HepG2 (cell line): Measurements from ENCODE around the gene PPP1R8. TPM values are rescaled to one million over a fixed set of nuclear protein-coding genes. Genes with fewer than 3 reads are reported as not detected.

Experiments
- ATAC-seq: fragments of 200-7000 bp; cut with Tn5 transposase; 3 replicates; pipeline ENCODE4 v1.9.1; 2020; ENCODE audit warnings: mild to moderate bottlenecking, moderate library complexity
- BruUV-seq: library from RNA; stranded (reverse); fragments of 400-500 nt; replicated peaks from 2 replicates; lab custom pipeline; 2021; lab: Mats Ljungman, UMichigan
- CTCF ChIA-PET: fragments of 300-600 bp; formaldehyde crosslinking; extraction: SDS; loops from one replicate; lab custom pipeline; 2021; ENCODE audit warnings: low total read pairs, inconsistent platforms, low intra/inter-chr PET ratio; lab: Yijun Ruan, JAX
- POLR2A ChIA-PET: fragments of 350-600 bp; sonication (Branson Sonifier 250); formaldehyde crosslinking; loops from one replicate; lab custom pipeline; 2020; ENCODE audit warnings: antibody characterized with exemption, inconsistent platforms; lab: Yijun Ruan, JAX
- DNase-seq: peaks from one replicate; pipeline ENCODE4 v3.0.0-alpha.2; 2015; ENCODE audit warnings: low spot score
- FAIRE-seq: peaks from 3 replicates; lab custom pipeline; 2011; peaks lifted over from hg19 to GRCh38; lab: Jason Lieb, UNC
- H2AFZ ChIP-seq: one replicate; pipeline ENCODE4 v1.6.1; 2011; ENCODE audit warnings: low read length, inconsistent platforms
- H3K27ac ChIP-seq: fragments of 300-600 bp; 3 replicates; pipeline ENCODE4 v1.8.0; 2011; ENCODE audit warnings: mixed run types, mild to moderate bottlenecking, mixed read lengths, low read length, inconsistent platforms; ENCODE audit not compliant: insufficient read depth; ENCODE audit errors: extremely low read length
- H3K27me3 ChIP-seq, 2 experiments: fragments of 200-600 bp in 1 of 2; 2 replicates in 1 of 2; 3 replicates in 1 of 2; pipeline versions ENCODE4 v1.6.0 to v1.8.0; 2011; ENCODE audit warnings: low read length in 2 of 2, mild to moderate bottlenecking in 2 of 2, moderate library complexity in 2 of 2, inconsistent platforms in 1 of 2; ENCODE audit not compliant: insufficient read depth in 2 of 2, control insufficient read depth in 1 of 2
- H3K36me3 ChIP-seq, 2 experiments: fragments of 200-600 bp in 1 of 2; replicated peaks in 1 of 2; 2 replicates in 1 of 2; 3 replicates in 1 of 2; pipeline versions ENCODE4 v1.5.1 to v1.8.0; 2011; ENCODE audit warnings: low read length in 2 of 2, inconsistent platforms in 1 of 2; ENCODE audit not compliant: insufficient read depth in 2 of 2, control insufficient read depth in 1 of 2
- H3K4me1 ChIP-seq: 2 replicates; pipeline ENCODE4 v1.5.1; 2012; ENCODE audit warnings: low read length, inconsistent platforms; ENCODE audit not compliant: insufficient read depth
- H3K4me2 ChIP-seq: 2 replicates; pipeline ENCODE4 v1.6.0; 2011; ENCODE audit warnings: low read depth, low read length, inconsistent platforms
- H3K4me3 ChIP-seq, 3 experiments: fragments of 200-600 bp in 1 of 3; sonication (generic), shearing (Covaris generic) in 1 of 3; replicated peaks in 1 of 3; 2 replicates each; pipeline ENCODE4 v1.5.1; 2011 to 2016; ENCODE audit warnings: low read length in 3 of 3, inconsistent platforms in 2 of 3, low read depth in 2 of 3, mild to moderate bottlenecking in 2 of 3, control low read depth in 1 of 3, mixed read lengths in 1 of 3; ENCODE audit not compliant: insufficient read depth in 1 of 3
- H3K79me2 ChIP-seq: one replicate; pipeline ENCODE4 v1.6.1; 2011; ENCODE audit warnings: low read length, inconsistent platforms; ENCODE audit not compliant: insufficient read depth
- H3K9ac ChIP-seq: 2 replicates; pipeline ENCODE4 v1.6.0; 2011; ENCODE audit warnings: mild to moderate bottlenecking, low read depth, low read length, inconsistent platforms; ENCODE audit not compliant: insufficient read depth
- H3K9me3 ChIP-seq: 2 replicates; pipeline ENCODE4 v1.5.1; 2012; ENCODE audit warnings: mild to moderate bottlenecking, low read length
- H4K20me1 ChIP-seq: 2 replicates; pipeline ENCODE4 v1.6.0; 2011; ENCODE audit warnings: inconsistent platforms, mild to moderate bottlenecking, low read length, moderate library complexity; ENCODE audit not compliant: insufficient read depth
- CBX1 ChIP-seq: IDR thresholded peaks from one replicate; pipeline ENCODE4 v1.6.1; 2016; ENCODE audit warnings: antibody characterized with exemption, low read depth
- MEF2D ChIP-seq: sonication (generic); formaldehyde crosslinking; IDR thresholded peaks from 2 replicates; pipeline ENCODE4 v1.5.1; 2020; ENCODE audit warnings: mild to moderate bottlenecking, missing genetic modification reagents
- MYPOP ChIP-seq: sonication (generic); formaldehyde crosslinking; IDR thresholded peaks from 2 replicates; pipeline ENCODE4 v1.8.1; 2023; ENCODE audit warnings: mild to moderate bottlenecking, moderate library complexity, missing genetic modification reagents
- NFATC3 ChIP-seq: sonication (generic); formaldehyde crosslinking; IDR thresholded peaks from 2 replicates; pipeline ENCODE4 v1.5.1; 2020; ENCODE audit warnings: mild to moderate bottlenecking, missing genetic modification reagents
- SRY ChIP-seq: sonication (generic); formaldehyde crosslinking; IDR thresholded peaks from 2 replicates; pipeline ENCODE4 v1.8.0; 2022; ENCODE audit warnings: mild to moderate bottlenecking, missing genetic modification reagents
- ZBTB10 ChIP-seq: sonication (generic); formaldehyde crosslinking; IDR thresholded peaks from 2 replicates; pipeline ENCODE4 v1.4.0; 2020; ENCODE audit warnings: missing genetic modification reagents, borderline replicate concordance
- ZNF263 ChIP-seq: sonication (generic); formaldehyde crosslinking; IDR thresholded peaks from 2 replicates; pipeline ENCODE4 v1.4.0; 2020; ENCODE audit warnings: missing genetic modification reagents
- ZNF629 ChIP-seq: sonication (generic); formaldehyde crosslinking; conservative IDR thresholded peaks from 2 replicates; pipeline ENCODE4 v1.5.0; 2020; ENCODE audit warnings: missing genetic modification reagents
- ZNF850 ChIP-seq: sonication (generic); formaldehyde crosslinking; conservative IDR thresholded peaks from 2 replicates; pipeline ENCODE4 v1.9.0; 2021; ENCODE audit warnings: mild to moderate bottlenecking, missing genetic modification reagents
- ZSCAN9 ChIP-seq: IDR thresholded peaks from 2 replicates; pipeline ENCODE4 v1.6.1; 2016; ENCODE audit warnings: borderline replicate concordance
- WGBS: methylation state at CpG from one replicate; pipeline ENCODE4 v1.1.6; 2017; ENCODE audit warnings: low lambda C conversion rate; 5-methylcytosine and 5-hydroxymethylcytosine counted together
- in situ Hi-C: cut with HindIII; loops from 2 replicates; pipeline ENCODE4 v1.10.0; 2017; ENCODE audit warnings: low pct_unique_long_range_greater_than_20kb; ENCODE audit not compliant: extremely low pct_ligation_motif_present
- intact Hi-C: fragments of 100-400 bp; cut with micrococcal nuclease; formaldehyde crosslinking; loops from one replicate; pipeline ENCODE4 v1.10.0; 2022; ENCODE audit not compliant: unreplicated experiment
- polyA plus RNA-seq, 8 experiments: library from polyadenylated mRNA; depleted of rRNA in 3 of 8; stranded (reverse) in 7 of 8; unstranded in 1 of 8; fragments of >200 nt; fragmentation: Illumina TruSeq in 4 of 8; extraction: Trizol in 4 of 8; gene quantifications; 2 replicates each; pipeline versions ENCODE4 v1.2.1 to v1.2.3, GENCODE V29; 2011 to 2016; ENCODE audit warnings: low read depth in 4 of 8, missing spikeins in 1 of 8, mixed read lengths in 1 of 8; ENCODE audit not compliant: insufficient read depth in 1 of 8
- total RNA-seq, 5 experiments: library from RNA; depleted of rRNA; stranded (reverse); fragments of >200 nt; fragmentation: Illumina TruSeq; extraction: Trizol; gene quantifications; 2 replicates each; pipeline ENCODE4 v1.2.3, GENCODE V29; 2016; ENCODE audit warnings: low read depth in 1 of 5
- TF ChIP-seq, protein P1 (sequence below): sonication (generic); formaldehyde crosslinking; IDR thresholded peaks from 2 replicates; pipeline ENCODE4 v1.4.0; 2020; ENCODE audit warnings: mild to moderate bottlenecking, low read depth, missing genetic modification reagents
- TF ChIP-seq, protein P2 (sequence below): IDR thresholded peaks from 2 replicates; pipeline ENCODE4 v1.6.1; 2016

The PPP1R8 gene
- total and polyA plus RNA-seq, 2 of the 13 experiments (the other 11 are each of a cell fraction or from before 2014, with no cell fraction given) = 38.3 to 62.2 TPM

- DNase-seq = no peak
- H3K9me3 ChIP-seq = no peaks in the 10 kb centered on the region
- no peaks in the 10 kb centered on the region for H4K20me1 ChIP-seq
- POLR2A ChIA-PET = no interaction called here
- no TSS peak for BruUV-seq
- no peak overlapping the region for H3K4me2 ChIP-seq
- no peak for FAIRE-seq
- peaks cover 2 to 46% of the 10 kb centered on the region in 2 experiments for H3K36me3 ChIP-seq
- intact Hi-C loops = loop anchor here (1.0 kb wide), 1 partner anchor 35 kb away; the partner anchor contains the start of gene PPP1R8
- in situ Hi-C loops = no loop called here
- H3K27ac ChIP-seq = no peak overlapping the region
- no peak overlapping the region for H3K4me3 ChIP-seq
- no peak overlapping the region for H3K9ac ChIP-seq
- 97% methylated on average over 1 of the region's 1 CpG for WGBS
- no peaks in the 10 kb centered on the region for H3K79me2 ChIP-seq
- H3K27me3 ChIP-seq = no peaks in the 10 kb centered on the region
- no peak overlapping the region for H2AFZ ChIP-seq
- no peaks in the 10 kb centered on the region for H3K4me1 ChIP-seq
- no peak for TF ChIP-seq CBX1
- no peak for TF ChIP-seq ZNF263 (CRISPR knock-in tag)
- no peak for TF ChIP-seq ZNF850 (CRISPR knock-in tag)
- TF ChIP-seq MEF2D (CRISPR knock-in tag) = no peak
- TF ChIP-seq MYPOP = no peak
- TF ChIP-seq NFATC3 = no peak
- TF ChIP-seq, protein P1, sequence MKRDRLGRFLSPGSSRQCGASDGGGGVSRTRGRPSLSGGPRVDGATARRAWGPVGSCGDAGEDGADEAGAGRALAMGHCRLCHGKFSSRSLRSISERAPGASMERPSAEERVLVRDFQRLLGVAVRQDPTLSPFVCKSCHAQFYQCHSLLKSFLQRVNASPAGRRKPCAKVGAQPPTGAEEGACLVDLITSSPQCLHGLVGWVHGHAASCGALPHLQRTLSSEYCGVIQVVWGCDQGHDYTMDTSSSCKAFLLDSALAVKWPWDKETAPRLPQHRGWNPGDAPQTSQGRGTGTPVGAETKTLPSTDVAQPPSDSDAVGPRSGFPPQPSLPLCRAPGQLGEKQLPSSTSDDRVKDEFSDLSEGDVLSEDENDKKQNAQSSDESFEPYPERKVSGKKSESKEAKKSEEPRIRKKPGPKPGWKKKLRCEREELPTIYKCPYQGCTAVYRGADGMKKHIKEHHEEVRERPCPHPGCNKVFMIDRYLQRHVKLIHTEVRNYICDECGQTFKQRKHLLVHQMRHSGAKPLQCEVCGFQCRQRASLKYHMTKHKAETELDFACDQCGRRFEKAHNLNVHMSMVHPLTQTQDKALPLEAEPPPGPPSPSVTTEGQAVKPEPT (CRISPR knock-in tag) = no peak
- TF ChIP-seq ZSCAN9 (CRISPR knock-in tag) = no peak
- TF ChIP-seq, protein P2, sequence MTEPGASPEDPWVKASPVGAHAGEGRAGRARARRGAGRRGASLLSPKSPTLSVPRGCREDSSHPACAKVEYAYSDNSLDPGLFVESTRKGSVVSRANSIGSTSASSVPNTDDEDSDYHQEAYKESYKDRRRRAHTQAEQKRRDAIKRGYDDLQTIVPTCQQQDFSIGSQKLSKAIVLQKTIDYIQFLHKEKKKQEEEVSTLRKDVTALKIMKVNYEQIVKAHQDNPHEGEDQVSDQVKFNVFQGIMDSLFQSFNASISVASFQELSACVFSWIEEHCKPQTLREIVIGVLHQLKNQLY (CRISPR knock-in tag) = no peak
- no peak for TF ChIP-seq ZNF629 (CRISPR knock-in tag)
- no peak for TF ChIP-seq SRY (CRISPR knock-in tag)
- TF ChIP-seq ZBTB10 (CRISPR knock-in tag) = no peak
- ATAC-seq = no peak
- CTCF ChIA-PET = no interaction called here
Observed at GRCh38 chr1:27795601-27796000, 35.0 kb upstream of the PPP1R8 start.
